Heart right ventricle (tissue), 16 donors: ENCODE results near the gene C16orf86. TPM values are rescaled to one million over a fixed set of nuclear protein-coding genes. Genes with fewer than 3 reads are reported as not detected.
A peak's percentile ranks its signal among the peaks of the same experiment; 100 is the strongest.

Source experiments
- ATAC-seq, 8 donors: fragments of 200-7000 bp; cut with Tn5 transposase; one replicate each; pipeline ENCODE4 v1.9.1; 2020; ENCODE audit warnings: mild to moderate bottlenecking in 8 of 8, moderate library complexity in 8 of 8, moderate number of reproducible peaks in 1 of 8
- DNase-seq, 2 donors: peaks; one replicate each; pipeline ENCODE4 v3.0.0-alpha.2; 2020
- H3K27ac ChIP-seq, 10 donors: fragments of 200-600 bp; sonication (generic) in 2 of 10; one replicate each; pipeline versions ENCODE4 v1.5.0 to v1.8.0; 2020 to 2022; ENCODE audit warnings: mild to moderate bottlenecking in 3 of 10
- H3K27me3 ChIP-seq, 7 donors: fragments of 200-600 bp; one replicate each; pipeline ENCODE4 v1.8.0; 2021 to 2022; ENCODE audit warnings: mild to moderate bottlenecking in 2 of 7
- H3K36me3 ChIP-seq, 9 donors: fragments of 200-600 bp; sonication (generic) in 1 of 9; one replicate each; pipeline versions ENCODE4 v1.5.0 to v1.8.0; 2020 to 2022; ENCODE audit warnings: mild to moderate bottlenecking in 2 of 9
- H3K4me1 ChIP-seq, 9 donors: fragments of 200-600 bp; sonication (generic) in 1 of 9; one replicate each; pipeline versions ENCODE4 v1.5.0 to v1.8.0; 2020 to 2022; ENCODE audit warnings: mild to moderate bottlenecking in 4 of 9
- H3K4me3 ChIP-seq, 10 donors: fragments of 200-600 bp; sonication (generic) in 2 of 10; one replicate each; pipeline versions ENCODE4 v1.5.0 to v1.8.0; 2020 to 2022; ENCODE audit warnings: mild to moderate bottlenecking in 7 of 10, moderate library complexity in 2 of 10
- H3K9me3 ChIP-seq, 11 donors: fragments of 200-600 bp in 10 of 11; sonication (generic) in 2 of 11; one replicate each; pipeline versions ENCODE4 v1.5.0 to v1.8.0; 2013 to 2022; ENCODE audit warnings: mild to moderate bottlenecking in 2 of 11, control low read depth in 1 of 11, moderate library complexity in 1 of 11
- WGBS, 2 donors: extraction: QIAGEN DNeasy Blood & Tissue Kit; methylation state at CpG; one replicate each; pipeline ENCODE4 v1.1.7; 2013; ENCODE audit warnings: inconsistent platforms in 1 of 2; 5-methylcytosine and 5-hydroxymethylcytosine counted together
- intact Hi-C, 10 donors: fragments of 100-400 bp; cut with DNase I; formaldehyde crosslinking; loops; one replicate each; pipeline versions ENCODE4 v1.11.1 to v1.14.2; 2022
- polyA plus RNA-seq, 2 donors: library from polyadenylated mRNA; stranded (reverse); fragments of 200-250 nt; gene quantifications; one replicate each; pipeline ENCODE4 v1.2.3, GENCODE V29; 2013
- total RNA-seq, 10 donors: library from RNA; stranded (reverse); fragmentation: NEBNext Ultra II Directional in 3 of 10; extraction: Animal tissue kit (Norgen Biotek cat#: 25700) in 3 of 10; gene quantifications; one replicate each; pipeline versions ENCODE4 v1.2.1 to v1.2.4, GENCODE V29; 2021 to 2023
- TF ChIP-seq, protein P1 (sequence below), 9 donors: fragments of 200-600 bp; sonication (generic) in 2 of 9; IDR thresholded peaks; one replicate each; pipeline versions ENCODE4 v1.5.0 to v1.8.0; 2021 to 2022; ENCODE audit warnings: antibody characterized with exemption in 9 of 9, mild to moderate bottlenecking in 5 of 9, moderate library complexity in 1 of 9
- donor health status: Arrhythmogenic right ventricular cardiomyopathy.
- donor health status: ischemic (EF 13 %, LVEDD 7.1; RV severe dilation, severe dysfunction).
- donor health status: healthy with polysubstance abuse.
- donor health status: DM: no; HTN: yes; CAD: no.
- donor health status: DM: no; HTN: no; CAD: no.
- donor health status: ischemic (EF 25% LVEDD 6.9; RV normal size, moderate dysfunction).
- donor health status: ischemic (EF 25% LVEDD 5.7; RV mildly dilated, moderate dysfunction).
- donor health status: healthy.
- donor health status: DM: yes; HTN: yes; CAD: no.
- donor health status: Ischemic cardiomyopathy.
- donor health status: ischemic (EF 35%, LVEDD 5.7; RV mildly dilated, moderate dysfunction).
- donor health status: nonischemic (EF 11% LVEDD 7.7; RV severe dilation, severe dysfunction).
- donor health status: DM: yes; HTN: yes; CAD: no.
- donor health status: PGD.
- donor health status: ischemic (EF 29% LVEDD 5.4; RV normal size, mild dysfunction).
- donor health status: nonischemic (EF 23%, LVEDD 6.1; RV moderate dilation, normal function).

Gene C16orf86
- total and polyA plus RNA-seq, 12 donors: 2.6 to 5.6 (median 3.9) TPM

DNA sequence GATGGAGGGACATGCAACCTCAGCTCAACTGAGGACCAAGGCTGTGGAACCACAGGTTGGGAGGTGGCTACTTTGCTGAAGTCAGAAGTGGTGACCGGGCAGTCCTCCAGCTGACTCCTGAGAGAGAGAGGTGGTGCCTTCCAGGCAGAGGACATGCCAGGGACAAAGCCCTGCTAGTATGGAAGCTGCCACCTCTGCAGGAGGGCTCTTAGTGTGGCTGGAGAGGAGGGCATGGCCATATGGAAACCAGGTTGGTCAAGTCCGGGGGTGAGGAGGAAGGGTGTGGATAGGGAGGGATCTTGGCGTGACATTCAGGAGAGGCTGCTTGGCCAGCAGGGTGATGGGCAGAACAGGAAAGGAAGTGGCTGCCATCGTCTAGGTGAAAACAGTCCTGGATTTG lies 5.7 kb downstream of the C16orf86 start:
- Histone ChIP-seq H3K4me1 (peaks cover 18 to 57% (median 38%) of the 10 kb centered on the region in 9 donors), H3K27ac (peak overlapping the region in 5 of 10 donors; percentile 14 to 89 (median 80)), H3K36me3 (peaks cover 0 to 9% (median 0%) of the 10 kb centered on the region in 9 donors), H3K27me3 (no peaks in the 10 kb centered on the region), H3K4me3 (no peak overlapping the region), H3K9me3 (no peaks in the 10 kb centered on the region)
- intact Hi-C loops: loop anchor here (2.0 to 10.0 kb wide), 18 partner anchors 45 to 392 kb away; partner anchors contain the start of genes RANBP10 (in 6 of the 10), TSNAXIP1 (in 6 of the 10), CENPT (in 1 of the 10) and CTRL (in 1 of the 10)
- DNase-seq: peak in 1 of 2 donors; percentile 37
- TF ChIP-seq, protein P1, sequence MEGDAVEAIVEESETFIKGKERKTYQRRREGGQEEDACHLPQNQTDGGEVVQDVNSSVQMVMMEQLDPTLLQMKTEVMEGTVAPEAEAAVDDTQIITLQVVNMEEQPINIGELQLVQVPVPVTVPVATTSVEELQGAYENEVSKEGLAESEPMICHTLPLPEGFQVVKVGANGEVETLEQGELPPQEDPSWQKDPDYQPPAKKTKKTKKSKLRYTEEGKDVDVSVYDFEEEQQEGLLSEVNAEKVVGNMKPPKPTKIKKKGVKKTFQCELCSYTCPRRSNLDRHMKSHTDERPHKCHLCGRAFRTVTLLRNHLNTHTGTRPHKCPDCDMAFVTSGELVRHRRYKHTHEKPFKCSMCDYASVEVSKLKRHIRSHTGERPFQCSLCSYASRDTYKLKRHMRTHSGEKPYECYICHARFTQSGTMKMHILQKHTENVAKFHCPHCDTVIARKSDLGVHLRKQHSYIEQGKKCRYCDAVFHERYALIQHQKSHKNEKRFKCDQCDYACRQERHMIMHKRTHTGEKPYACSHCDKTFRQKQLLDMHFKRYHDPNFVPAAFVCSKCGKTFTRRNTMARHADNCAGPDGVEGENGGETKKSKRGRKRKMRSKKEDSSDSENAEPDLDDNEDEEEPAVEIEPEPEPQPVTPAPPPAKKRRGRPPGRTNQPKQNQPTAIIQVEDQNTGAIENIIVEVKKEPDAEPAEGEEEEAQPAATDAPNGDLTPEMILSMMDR (IDR thresholded peaks at IDR 0.05): no peak
- ATAC-seq: no peak
- WGBS, 2 donors: 25 to 27% methylated on average over 4 of the region's 4 CpGs

DNA sequence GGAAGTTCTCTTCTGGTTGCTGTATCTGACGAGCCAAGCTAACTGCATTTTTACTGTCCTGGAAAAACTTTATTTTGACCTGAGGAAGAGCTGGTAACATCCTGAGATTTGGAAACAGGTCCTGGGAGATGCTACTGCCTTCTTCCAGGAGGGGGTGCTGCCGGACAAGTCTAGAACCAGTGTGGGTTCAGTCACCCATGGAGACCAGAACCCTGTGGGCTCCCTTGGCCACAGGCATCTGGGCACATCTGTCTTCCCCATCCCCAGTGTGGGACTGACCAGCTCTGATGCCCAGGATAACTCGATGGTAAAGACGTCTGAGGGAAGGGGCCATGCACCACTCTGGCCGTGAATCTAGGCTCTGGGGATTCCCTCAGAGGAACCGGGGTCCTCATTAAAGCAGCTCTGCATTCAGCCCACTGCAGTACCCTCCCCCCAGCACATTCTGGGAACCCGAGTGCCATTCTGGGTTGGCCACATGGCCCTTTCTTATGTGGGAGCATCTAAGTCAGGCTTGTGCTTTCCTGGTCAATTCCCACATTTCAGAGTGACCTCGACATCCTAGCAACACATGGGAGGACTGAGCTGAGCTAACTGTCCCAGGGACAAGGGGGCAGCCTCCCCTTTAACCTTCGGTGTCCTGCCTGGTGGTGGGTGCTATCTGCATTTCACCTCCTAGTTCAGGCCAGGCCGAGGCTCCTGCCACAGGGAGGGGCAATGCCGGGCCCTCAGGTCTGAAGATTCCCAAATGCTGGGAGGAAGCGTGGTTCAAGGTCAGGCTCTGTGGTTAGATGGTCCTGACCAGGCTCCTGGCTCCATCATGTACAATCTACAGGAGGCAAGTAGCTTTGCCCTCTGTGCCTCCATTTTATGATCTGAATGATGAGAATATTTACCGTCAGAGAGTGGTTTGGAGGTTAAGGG lies 6.4 kb downstream of the C16orf86 start:
- 42 to 52% methylated on average over 13 of the region's 13 CpGs for WGBS, 2 donors
- intact Hi-C loops: loop anchor here (2.0 to 10.0 kb wide), 18 partner anchors 44 to 392 kb away; partner anchors contain the start of genes RANBP10 (in 6 of the 10), TSNAXIP1 (in 6 of the 10), CENPT (in 1 of the 10) and CTRL (in 1 of the 10)

DNA sequence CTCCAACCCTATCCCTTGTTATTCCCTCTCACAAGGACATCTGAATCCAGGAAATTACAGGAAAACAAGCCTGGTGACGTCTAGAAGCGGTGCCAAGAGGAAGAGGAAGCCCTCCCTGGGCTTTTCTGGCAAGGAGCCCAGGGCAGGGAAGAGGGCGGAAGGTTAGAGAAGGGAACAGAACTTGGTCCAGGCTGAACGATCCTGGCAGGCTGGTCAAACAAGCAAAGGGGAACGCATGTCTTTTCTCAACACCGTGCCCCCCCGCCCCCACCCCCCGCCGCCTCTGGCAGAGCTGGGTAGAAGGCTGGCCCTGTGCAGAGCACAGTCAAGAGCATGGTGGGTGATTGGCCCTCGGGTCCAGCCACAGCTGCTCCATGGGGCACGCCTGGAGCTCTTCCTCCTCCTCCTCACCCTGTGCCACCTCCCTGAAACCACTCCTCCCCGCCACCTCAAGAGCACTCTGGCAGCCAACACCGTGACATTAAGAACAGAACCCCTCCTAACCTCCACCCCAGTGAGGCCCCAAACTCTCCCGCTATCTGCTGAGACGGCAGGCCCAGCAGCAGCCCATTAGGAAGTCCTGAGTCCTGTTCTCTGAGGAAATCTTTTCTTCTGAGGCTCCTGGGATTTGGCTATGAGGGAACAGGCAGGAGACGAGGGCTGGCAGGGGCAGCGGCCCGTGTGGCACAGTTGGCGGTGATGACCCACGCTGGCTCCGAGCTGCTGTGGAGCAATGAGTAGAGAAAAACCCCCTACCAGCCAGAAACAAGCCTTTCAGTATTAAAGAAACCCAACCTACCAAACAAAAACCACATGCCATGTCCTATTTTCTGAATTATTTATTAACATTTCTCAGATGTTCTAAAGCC lies 7.3 kb downstream of the C16orf86 start:
- Histone ChIP-seq H3K27ac (peak overlapping the region; percentile 61 to 89 (median 81)), H3K36me3 (peaks cover 0 to 13% (median 0%) of the 10 kb centered on the region in 9 donors), H3K27me3 (no peaks in the 10 kb centered on the region), H3K9me3 (no peaks in the 10 kb centered on the region), H3K4me1 (peaks cover 13 to 46% (median 28%) of the 10 kb centered on the region in 9 donors), H3K4me3 (peak overlapping the region in 2 of 10 donors; percentile 3 to 5)
- intact Hi-C loops: loop anchor here (2.0 to 10.0 kb wide), 19 partner anchors 43 to 391 kb away; partner anchors contain the start of genes RANBP10 (in 6 of the 10), TSNAXIP1 (in 6 of the 10), GFOD2 (in 2 of the 10) and CENPT (in 1 of the 10)
- DNase-seq (peak; percentile 76 to 86), ATAC-seq (peak; percentile 38 to 84 (median 80))
- 48 to 52% methylated on average over 21 of the region's 21 CpGs for WGBS, 2 donors
- TF ChIP-seq, protein P1 (IDR thresholded peaks at IDR 0.05): no peak

More for the DNA sequence above, 6.4 kb downstream of the C16orf86 start:
- Histone ChIP-seq H3K4me3 (no peak overlapping the region), H3K27me3 (no peaks in the 10 kb centered on the region), H3K27ac (peak overlapping the region; percentile 61 to 89 (median 81)), H3K36me3 (peaks cover 0 to 13% (median 0%) of the 10 kb centered on the region in 9 donors), H3K9me3 (no peaks in the 10 kb centered on the region), H3K4me1 (peaks cover 13 to 56% (median 31%) of the 10 kb centered on the region in 9 donors)
- DNase-seq (peak; percentile 66 to 77), ATAC-seq (peak; percentile 41 to 82 (median 62))
- TF ChIP-seq, protein P1 (IDR thresholded peaks at IDR 0.05): peak; percentile 57 to 86 (median 77)
